ENCODE measurements around the gene KRT80.

The KRT80 gene

DNA sequence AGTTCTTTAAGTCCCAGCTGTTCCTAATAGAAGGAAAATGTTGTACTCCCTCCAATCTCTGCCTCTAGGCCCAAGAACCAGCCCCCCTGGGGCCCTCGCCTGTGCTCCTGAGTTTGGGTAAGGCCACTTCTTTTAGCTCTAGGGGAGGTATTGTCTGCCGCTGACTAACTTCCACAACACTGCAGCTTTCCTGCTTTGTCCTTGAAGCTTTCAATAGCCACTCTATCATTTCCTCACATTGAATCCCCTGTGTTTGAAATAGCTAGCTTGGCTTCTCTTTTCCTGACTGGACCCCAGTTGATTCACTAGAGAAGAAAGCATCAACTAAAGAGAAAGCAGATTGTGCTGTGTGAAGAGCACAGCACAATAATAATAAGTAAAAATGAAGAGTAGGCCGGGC, 28.8 kb downstream of the KRT80 start:
- no peak for DNase-seq (ENCODE audit: low read depth)
- TF ChIP-seq, protein P1, sequence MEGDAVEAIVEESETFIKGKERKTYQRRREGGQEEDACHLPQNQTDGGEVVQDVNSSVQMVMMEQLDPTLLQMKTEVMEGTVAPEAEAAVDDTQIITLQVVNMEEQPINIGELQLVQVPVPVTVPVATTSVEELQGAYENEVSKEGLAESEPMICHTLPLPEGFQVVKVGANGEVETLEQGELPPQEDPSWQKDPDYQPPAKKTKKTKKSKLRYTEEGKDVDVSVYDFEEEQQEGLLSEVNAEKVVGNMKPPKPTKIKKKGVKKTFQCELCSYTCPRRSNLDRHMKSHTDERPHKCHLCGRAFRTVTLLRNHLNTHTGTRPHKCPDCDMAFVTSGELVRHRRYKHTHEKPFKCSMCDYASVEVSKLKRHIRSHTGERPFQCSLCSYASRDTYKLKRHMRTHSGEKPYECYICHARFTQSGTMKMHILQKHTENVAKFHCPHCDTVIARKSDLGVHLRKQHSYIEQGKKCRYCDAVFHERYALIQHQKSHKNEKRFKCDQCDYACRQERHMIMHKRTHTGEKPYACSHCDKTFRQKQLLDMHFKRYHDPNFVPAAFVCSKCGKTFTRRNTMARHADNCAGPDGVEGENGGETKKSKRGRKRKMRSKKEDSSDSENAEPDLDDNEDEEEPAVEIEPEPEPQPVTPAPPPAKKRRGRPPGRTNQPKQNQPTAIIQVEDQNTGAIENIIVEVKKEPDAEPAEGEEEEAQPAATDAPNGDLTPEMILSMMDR (IDR thresholded peaks at IDR 0.05; ENCODE audit: low read depth, low read length, missing control alignments), result no peak
- no peak overlapping the region for H3K4me3 ChIP-seq (ENCODE audit: low read depth, low read length)

- DNase-seq (ENCODE audit: low read depth), result no peak
- H3K4me3 ChIP-seq (ENCODE audit: low read depth, low read length), result no peak overlapping the region
- TF ChIP-seq, protein P1 (IDR thresholded peaks at IDR 0.05; ENCODE audit: low read depth, low read length, missing control alignments), result no peak
These were observed 31.6 kb downstream of the KRT80 start for GRCh38 chr12:52160200-52160599.

DNA sequence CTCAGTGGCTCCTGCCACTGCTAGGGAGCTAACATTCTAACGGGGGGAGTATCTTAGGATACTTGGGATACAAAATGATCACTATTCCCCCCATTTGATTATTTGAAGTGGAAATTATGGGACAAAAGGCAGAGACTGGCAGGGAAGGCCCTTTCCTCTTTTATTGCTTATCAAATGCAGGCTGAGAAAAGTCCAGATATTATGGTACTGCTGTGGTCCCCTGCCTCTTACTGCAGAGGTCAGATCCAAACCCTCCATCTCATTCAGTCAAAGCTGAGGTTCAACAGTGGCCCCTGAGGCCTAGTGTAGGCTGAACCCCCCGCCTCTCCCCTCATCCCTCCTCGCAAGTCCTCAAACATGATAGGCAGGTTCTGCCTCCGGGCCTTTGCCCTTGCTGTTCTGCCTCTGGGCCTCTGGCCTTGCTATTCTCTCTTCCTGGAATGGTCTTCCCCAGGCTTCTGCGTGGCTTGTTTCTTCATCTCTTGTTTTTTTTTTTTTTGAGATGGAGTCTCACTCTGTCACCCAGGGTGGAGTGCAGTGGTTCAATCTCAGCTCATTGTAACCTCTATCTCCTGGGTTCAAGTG, 34.2 kb downstream of the KRT80 start:
- TF ChIP-seq, protein P1 (IDR thresholded peaks at IDR 0.05; ENCODE audit: low read depth, low read length, missing control alignments), result no peak
- no peak overlapping the region for H3K4me3 ChIP-seq (ENCODE audit: low read depth, low read length)
- no peak for DNase-seq (ENCODE audit: low read depth)

GRCh38 chr12:52156757-52157565, 34.9 kb downstream of the KRT80 start:
- no peak for DNase-seq (ENCODE audit: low read depth)

DNA sequence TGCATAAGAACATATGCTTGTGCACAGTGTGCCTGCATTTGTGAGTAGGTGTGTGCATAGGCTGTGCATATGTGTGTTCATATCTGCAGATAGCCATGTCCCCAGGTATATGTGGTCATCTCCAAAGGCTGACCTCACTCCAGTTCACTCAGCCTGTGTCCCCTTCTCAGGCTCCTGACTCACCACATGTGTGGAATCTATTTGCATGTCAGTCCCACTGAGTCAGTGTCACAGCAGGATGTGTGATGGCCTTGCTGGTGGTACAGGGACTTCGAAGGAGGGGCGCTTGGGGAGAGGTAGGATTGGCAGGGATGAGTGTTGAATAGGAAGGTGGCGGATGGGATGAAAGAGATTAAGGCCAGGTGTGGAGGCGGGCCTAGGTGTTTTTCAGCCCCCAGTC, 35.5 kb downstream of the KRT80 start:
- TF ChIP-seq, protein P1 (IDR thresholded peaks at IDR 0.05; ENCODE audit: low read depth, low read length, missing control alignments), result no peak
- DNase-seq (ENCODE audit: low read depth), result no peak
- no peak overlapping the region for H3K4me3 ChIP-seq (ENCODE audit: low read depth, low read length)

More at GRCh38 chr12:52156757-52157565, 34.9 kb downstream of the KRT80 start:
- H3K4me3 ChIP-seq (ENCODE audit: low read depth, low read length), result no peak overlapping the region
- TF ChIP-seq, protein P1 (IDR thresholded peaks at IDR 0.05; ENCODE audit: low read depth, low read length, missing control alignments), result peak; percentile 94

DNA sequence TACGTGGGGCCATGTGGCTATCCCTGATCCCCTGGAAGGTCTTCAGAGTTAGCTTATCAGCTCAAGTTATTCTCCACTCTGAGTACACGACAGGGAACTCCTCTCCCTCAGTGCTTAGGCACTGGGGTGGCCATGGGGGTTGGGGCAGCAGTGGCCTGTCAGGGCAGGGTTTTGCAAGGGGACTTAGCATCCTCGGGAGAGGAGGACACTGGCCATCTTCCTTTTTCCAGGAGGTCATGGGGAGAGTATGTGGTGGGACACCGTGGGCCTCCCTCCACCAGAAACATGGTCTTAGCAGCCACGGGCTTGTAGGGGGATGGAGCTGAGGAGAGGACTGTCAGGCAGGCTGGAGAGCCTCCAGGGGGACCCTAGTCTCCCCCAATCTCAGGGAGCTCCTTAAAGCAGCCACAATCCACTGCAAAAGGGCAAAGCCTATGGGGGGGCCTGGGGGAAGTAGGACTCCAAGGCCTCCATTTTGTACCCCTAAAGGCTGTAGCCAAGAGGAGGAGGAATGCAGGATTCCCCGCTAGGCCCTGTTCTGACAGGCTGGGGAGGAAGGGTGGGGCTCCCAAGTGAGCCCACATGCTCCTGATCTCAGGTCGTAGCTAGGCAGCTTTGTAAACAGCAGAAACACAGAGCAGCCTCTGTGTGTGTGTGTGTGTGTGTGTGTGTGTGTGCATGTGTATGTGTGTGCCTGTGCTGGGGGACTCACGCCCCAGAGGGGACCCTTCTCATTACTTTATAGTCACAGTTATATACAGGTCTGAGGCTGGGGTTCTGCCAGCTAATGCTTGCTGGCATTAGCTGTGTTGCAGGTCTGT, 36.6 kb downstream of the KRT80 start:
- DNase-seq (ENCODE audit: low read depth), result no peak
- TF ChIP-seq, protein P1 (IDR thresholded peaks at IDR 0.05; ENCODE audit: low read depth, low read length, missing control alignments), result no peak
- no peak overlapping the region for H3K4me3 ChIP-seq (ENCODE audit: low read depth, low read length)
